ENCODE results near the gene SMKR1. TPM values are rescaled to one million over a fixed set of nuclear protein-coding genes. Genes with fewer than 3 reads are reported as not detected.

The SMKR1 gene
- total and polyA plus RNA-seq, 2 of the 8 experiments (the other 6 are each of a cell fraction or from before 2014, with no cell fraction given): 0.39 to 1.6 TPM

- Histone ChIP-seq H3K14ac (ENCODE audit: insufficient read length) (no peak overlapping the region), H3K79me2 (ENCODE audit: control insufficient read depth in 1 of 2, insufficient read depth in 2 of 2, low read length in 2 of 2) (no peaks in the 10 kb centered on the region), H2BK12ac (ENCODE audit: low read depth, low read length) (no peak overlapping the region), H3K9ac (replicated peaks in 1 of 4; ENCODE audit: extremely low read depth in 1 of 4, low read depth in 3 of 4, low read length in 3 of 4) (no peak overlapping the region), H4K8ac (ENCODE audit: extremely low read depth, insufficient read depth, low read length) (no peak overlapping the region), H2BK15ac (ENCODE audit: low read length) (no peak overlapping the region), H2BK20ac (ENCODE audit: low read length) (no peak overlapping the region; the same call in 1 of the 2 replicates), H3K27me3 (replicated peaks in 1 of 4; ENCODE audit: control insufficient read depth in 3 of 4, extremely low read depth in 1 of 4, insufficient read depth in 3 of 4, low read length in 3 of 4) (no peaks in the 10 kb centered on the region), H3K36me3 (ENCODE audit: control insufficient read depth in 2 of 4, insufficient read depth in 4 of 4, low read length in 3 of 4) (no peaks in the 10 kb centered on the region), H3K4me2 (ENCODE audit: insufficient read depth in 1 of 2, low read depth in 2 of 2, low read length in 2 of 2) (no peak overlapping the region), H3K23ac (ENCODE audit: insufficient read length) (no peak overlapping the region), H2BK120ac (replicated peaks; ENCODE audit: low read depth, low read length) (no peak overlapping the region), H2BK5ac (ENCODE audit: low read depth, low read length) (no peak overlapping the region), H3K4me3 (ENCODE audit: extremely low read depth in 1 of 4, insufficient read depth in 2 of 4, low read depth in 3 of 4, low read length in 4 of 4) (no peak overlapping the region), H3K27ac (ENCODE audit: low read depth, low read length) (no peak overlapping the region), H2AK5ac (ENCODE audit: low read depth, low read length) (no peak overlapping the region), H3K4me1 (replicated peaks in 1 of 4; ENCODE audit: control insufficient read depth in 3 of 4, insufficient read depth in 4 of 4, low read length in 3 of 4) (no peaks in the 10 kb centered on the region), H4K5ac (ENCODE audit: insufficient read length, low read depth, low read length) (no peak overlapping the region), H3K18ac (ENCODE audit: extremely low read depth, low read length) (no peak overlapping the region), H3K23me2 (ENCODE audit: low read depth, low read length) (no peaks in the 10 kb centered on the region), H3K4ac (replicated peaks; ENCODE audit: insufficient read length, low read depth, low read length) (no peak overlapping the region), H3K79me1 (ENCODE audit: low read depth, low read length) (no peaks in the 10 kb centered on the region; the same call in 1 of the 2 replicates), H4K91ac (replicated peaks; ENCODE audit: insufficient read length, low read length) (no peak overlapping the region), H4K20me1 (replicated peaks in 1 of 2; ENCODE audit: control insufficient read depth in 1 of 2, insufficient read depth in 2 of 2, low read length in 2 of 2) (no peaks in the 10 kb centered on the region), H3K9me3 (ENCODE audit: insufficient read depth in 2 of 2, low read depth in 1 of 2, low read length in 1 of 2) (no peaks in the 10 kb centered on the region), H2AFZ (ENCODE audit: low read length) (no peak overlapping the region), H3K56ac (replicated peaks; ENCODE audit: insufficient read length, low read depth, low read length) (no peak overlapping the region)
- ChIA-PET CTCF (ENCODE audit: partially characterized antibody) (interaction anchor here (0.9 to 1.0 kb wide), 3 partner anchors 19 to 26 kb away, joined by 3 read pairs; no protein-coding TSS in a partner anchor), POLR2A (ENCODE audit: partially characterized antibody) (interaction anchor here (1.2 kb wide), 1 partner anchor 64 kb away, joined by 3 read pairs; no protein-coding TSS in a partner anchor)
- 87% methylated on average over 13 of the region's 13 CpGs; no CpG with 5 or more reads in 1 of the 2 experiments for WGBS, 2 experiments (ENCODE audit: extremely low coverage in 1 of 2, insufficient coverage in 1 of 2, insufficient read length in 1 of 2, insufficient replicate concordance in 2 of 2, low coverage in 1 of 2, low lambda C conversion rate in 2 of 2, missing lambda C conversion rate in 1 of 2)
- no peak for FAIRE-seq
- no peak for DNase-seq (ENCODE audit: low read depth in 1 of 2, low spot score in 2 of 2)
- TF ChIP-seq SIN3A (conservative IDR thresholded peaks at IDR 0.05 in 1 of 2, IDR thresholded peaks at IDR 0.05 in 1 of 2; ENCODE audit: low read depth in 1 of 2, low read length in 2 of 2): no peak
These were observed 48.5 kb downstream of the SMKR1 start for GRCh38 chr7:129550693-129551360.
